GM19395 (cell line): ENCODE measurements around the gene HDGFL2.

Source experiments
- ATAC-seq: cut with Tn5 transposase; IDR thresholded peaks from one replicate; pipeline ENCODE4 v1.9.1; 2021; ENCODE audit warnings: mild to moderate bottlenecking, moderate library complexity; ENCODE audit not compliant: unreplicated experiment

Gene HDGFL2

DNA sequence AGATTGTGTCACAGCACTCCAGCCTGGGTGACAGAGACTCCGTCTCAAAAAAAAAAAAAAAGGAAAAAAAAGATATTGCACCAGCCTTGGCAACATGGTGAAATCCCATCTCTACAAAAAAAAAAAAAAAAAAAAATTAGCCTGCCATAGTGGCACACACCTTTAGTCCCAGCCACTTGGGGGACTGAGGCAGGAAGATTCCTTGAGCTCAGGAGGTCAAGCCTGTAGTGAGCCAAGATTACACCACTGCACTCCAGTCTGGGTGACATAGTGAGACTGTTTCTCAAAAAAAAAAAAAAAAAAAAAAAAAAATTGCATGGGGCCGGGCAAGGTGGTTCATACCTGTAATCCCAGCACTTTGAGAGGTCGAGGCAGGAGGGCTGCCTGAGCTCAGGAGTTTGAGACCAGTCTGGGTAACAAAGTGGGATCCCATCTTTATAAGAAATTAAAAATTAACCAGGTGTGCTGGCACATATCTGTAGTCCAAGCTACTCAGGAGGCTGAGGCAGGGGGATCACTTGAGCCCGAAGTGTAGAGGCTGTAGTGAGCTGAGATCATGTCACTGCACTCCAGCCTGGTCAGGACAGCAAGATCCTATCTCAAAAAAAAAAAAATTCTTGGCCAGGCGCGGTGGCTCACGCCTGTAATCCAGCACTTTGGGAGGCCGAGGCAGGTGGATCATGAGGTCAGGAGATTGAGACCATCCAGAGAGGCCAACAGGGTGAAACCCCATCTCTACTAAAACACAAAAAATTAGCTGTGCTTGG, 7.1 kb upstream of the HDGFL2 start:
- no peak for ATAC-seq

DNA sequence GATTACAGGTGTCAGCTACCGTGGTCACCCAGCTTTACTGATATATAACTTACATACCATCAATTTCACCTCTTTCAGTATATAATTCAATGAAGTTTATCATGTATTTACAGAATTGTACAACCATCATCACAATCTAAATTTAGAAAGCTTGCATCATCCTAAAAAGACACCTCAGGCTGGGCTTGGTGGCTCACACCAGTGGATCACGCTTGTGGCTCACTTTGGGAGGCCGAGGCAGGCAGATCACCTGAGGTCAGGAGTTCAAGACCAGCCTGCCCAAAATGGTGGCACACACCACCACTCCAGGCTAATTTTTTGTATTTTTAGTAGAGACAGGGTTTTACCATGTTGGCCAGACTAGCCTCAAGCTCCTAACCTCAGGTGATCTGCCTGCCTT, 4.3 kb upstream of the HDGFL2 start:
- no peak for ATAC-seq

DNA sequence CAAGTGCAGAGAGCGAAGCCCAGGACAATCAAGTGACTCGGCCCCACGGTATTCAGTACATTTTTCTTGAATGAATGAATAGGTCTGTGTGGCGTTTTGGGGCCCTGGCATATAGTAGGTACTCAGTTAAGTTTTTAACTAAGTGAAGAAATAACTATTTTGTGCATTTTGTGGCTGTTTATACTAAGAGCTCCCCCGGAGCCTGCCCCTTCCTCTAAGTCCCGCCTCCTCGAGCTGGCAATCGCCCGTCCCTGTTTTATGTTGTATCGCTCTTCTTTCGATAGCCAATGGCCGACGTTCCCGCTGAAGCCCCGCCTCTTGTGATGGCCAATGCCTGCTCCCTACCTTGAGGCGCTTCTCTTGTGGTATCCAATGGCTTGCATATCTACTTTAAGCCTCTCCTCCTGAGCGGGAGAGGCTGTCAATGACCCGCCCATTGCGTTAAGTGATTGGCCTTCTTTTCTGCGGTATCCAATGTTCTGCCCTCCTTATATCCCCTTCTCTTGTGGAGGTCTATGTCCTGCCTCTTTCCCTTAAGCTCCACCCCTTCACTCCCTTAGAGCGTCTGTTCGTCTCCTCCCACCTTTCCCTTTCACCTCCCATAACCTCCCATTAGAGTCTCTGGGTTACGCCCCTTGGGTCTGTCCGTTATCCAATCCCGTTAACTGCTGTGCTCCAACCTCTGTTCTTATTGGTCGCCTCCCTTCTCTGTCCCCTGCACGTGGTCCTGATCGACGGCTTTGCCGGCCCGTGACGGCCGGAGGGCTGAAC, 509 bp upstream of the HDGFL2 start:
- ATAC-seq: peak; percentile 87

DNA sequence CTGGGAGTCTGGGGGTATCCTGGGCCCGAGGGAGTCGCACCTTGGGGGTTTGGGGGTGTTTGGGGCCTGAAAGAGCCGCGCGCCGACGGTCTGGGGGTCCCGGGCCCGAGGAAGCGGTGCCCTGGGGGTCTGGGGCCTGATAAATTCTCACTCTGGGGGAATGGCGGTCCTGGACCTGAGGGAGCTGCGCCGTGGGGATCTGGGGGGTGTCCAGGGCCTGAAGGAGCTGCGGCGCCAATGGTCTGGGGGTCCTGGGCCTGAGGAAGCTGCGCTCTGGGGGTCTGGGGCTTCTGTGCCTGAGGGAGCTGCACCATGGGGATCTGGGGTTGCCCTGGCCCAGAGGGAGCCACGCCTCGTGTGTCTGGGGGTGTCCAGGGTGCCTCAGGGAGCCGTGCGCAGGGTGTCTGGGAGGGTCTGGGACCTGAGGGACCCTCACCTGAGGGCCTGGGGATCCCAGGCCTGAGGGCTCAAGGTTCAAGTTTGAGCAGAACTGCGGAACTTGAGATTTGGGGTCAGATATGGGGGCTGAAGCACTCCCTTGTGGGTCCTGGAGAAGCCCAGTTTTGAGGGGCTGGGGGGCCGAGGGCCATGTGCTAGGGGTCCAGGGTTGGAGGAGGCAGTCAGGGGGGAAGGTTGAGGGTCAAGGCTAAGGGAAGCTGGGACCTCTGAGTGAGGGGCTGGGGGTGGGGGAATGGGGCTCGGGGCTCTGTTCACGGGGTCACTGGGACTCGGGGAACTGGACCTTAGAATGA, 1.1 kb downstream of the HDGFL2 start:
- no peak for ATAC-seq

DNA sequence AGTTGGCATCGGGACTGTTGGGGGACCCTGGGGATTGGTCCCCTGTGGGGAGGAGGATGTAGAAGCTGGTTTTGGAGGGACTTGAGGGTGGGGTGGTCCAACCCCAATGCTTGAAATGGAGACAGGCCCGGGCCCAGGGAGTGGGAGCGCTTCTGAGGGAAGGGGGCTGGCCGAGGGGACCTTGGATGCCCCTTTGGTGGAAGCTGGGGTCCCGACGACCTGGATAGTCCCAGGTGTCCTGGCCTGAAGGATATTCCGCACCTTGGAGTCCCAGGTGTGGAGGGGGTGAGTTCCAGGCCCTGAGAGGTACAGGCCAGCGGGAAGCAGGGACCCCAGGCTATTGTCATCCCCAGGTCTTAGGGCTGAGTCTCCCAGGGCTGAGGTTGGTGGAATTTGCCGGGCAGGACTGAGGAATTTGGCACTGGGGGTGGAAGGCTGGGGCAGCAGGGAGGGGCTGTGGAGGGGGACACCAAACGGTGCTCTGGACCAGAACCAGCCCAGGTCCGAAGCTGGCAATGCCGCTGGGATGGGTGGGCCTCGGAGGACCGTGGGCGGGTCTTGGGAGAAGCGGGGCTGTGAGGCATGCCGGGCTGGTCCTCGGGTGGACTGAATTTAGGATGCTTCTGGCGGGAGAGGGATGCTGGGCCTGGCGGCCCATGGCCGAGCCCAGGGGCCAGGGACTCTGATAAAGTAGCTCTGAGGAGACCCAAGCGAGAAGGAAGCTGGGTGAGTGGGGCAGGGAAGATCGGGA, 1.8 kb downstream of the HDGFL2 start:
- ATAC-seq: no peak

DNA sequence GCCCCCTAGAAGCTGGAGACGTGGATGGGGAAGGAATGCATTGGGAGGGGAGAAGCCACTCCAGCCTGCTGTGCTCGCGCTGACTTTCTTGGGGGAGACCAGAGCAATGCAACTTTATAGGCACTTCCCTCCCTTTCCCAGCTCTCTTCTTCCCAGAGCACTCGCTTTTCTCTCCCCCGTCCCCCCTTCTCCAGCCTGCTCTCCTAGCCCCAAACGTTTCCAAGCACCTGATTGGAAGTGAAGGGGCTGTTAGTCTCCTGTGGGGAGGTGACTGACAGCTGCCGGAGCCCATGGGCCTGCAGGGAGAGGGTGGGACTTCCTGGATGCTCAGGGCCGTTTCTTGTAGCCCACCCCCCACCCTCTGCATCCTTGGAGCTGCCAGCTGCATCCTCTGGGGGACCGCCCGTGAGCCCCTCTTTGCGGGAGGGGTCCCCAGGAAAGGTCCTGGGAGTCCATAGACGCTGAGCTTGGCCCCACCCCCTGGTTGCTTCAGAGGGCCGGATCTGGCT, 2.5 kb downstream of the HDGFL2 start:
- ATAC-seq: no peak

DNA sequence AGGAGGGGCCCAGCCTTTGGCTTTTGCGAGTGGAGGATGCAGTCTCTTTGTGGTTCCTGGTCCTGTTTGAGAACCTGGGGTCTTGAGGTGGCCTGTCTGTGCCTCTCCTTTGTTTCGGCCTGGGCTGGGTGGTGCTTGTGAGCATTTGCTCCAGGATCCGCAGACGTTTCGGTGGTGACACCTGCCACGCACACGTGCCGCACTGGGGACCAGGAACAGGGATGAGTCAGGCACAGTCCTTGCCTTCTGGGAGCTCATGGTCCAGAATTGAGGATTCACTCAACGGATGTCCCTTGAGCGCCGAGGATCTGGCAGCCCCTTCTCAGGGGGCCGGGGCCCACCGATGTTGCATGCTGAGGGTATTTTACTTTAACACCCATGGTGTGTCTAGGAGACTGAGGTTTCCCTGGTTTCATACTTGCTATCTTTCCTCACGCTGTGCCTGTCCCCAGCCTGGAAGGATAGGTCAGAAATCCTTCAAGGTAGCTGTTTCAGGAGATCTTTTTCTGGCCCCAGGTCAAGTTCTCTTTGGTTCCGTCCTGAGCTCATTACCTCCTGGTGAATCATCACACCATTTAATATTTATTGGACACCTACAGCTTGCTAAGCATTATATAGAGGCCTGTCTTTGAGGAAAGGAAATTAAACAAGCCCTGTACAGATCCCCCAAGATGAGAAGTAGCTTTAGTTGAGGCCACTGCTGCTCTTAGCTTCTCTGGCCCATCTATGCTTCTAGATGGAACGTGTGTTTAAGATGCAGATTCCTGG, 5.1 kb downstream of the HDGFL2 start:
- ATAC-seq: no peak

DNA sequence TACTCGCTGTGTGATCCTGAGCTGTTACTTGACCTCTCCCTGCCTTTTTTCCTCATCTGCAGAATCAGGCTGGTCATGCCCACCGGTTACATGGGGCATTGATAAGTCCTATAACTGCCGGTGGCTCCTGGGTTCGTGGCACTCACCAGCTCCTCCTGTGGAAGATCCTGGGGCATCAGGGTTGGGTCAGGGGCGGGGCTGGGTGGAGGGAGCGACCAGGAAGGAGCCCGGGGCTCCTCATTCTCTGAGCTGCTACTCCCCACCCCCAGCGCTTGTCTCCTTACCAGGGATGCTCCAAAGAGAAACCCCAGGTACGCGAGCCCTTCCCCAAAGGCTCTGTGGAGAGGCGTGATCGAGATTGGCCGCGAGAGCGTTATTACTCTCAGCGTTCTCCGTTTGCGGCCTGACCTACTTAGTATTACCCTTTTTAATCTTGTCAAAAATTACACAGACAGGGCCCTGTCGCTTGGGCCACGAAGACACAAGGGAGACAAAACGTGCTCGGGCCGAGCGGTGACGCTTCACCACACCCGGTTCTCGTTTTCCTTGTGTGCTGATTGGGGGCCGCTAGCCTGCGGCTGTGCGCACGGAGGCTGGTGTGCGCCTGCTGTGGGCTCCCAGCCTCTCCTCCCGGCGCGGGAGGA, 10.7 kb downstream of the HDGFL2 start:
- ATAC-seq: no peak

DNA sequence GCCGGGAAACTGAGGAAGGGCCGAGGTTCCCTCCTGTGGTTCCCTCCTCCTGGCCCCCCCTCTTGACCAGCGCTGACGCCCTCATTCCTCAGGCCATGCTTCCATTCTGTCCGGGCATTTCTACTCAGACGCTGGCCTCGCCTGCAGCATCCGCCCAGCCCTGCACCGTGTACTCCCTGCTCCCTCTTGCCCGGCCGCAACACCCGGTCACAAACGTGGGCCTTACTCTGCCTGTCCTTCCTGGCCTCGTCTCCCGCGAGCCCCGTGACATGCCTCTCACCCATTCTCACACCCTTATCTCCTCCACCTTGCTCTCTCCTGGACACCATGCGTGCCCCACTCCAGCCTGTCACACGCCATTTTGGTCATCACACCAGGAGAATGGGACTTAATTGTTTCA, 11.3 kb downstream of the HDGFL2 start:
- no peak for ATAC-seq

DNA sequence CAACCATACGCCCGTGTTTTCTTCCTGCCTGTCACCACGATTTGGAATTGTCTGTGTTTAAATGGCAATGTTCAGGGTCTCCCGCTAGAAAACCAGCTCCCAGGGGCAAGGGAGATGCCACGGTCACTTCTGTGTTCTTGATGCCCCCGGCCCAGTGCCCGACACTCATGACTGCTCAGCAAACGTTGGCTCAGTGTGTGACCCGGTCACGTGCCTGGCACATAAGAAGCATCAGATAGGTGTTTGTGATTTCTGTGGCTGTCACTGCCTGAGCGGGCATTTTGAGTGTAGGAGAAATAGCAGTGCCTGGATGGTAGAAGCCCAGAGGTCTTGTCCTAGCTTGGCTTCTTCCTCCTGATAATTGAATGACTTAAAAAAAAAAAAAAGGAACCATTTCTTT, 15.5 kb downstream of the HDGFL2 start:
- ATAC-seq: no peak

DNA sequence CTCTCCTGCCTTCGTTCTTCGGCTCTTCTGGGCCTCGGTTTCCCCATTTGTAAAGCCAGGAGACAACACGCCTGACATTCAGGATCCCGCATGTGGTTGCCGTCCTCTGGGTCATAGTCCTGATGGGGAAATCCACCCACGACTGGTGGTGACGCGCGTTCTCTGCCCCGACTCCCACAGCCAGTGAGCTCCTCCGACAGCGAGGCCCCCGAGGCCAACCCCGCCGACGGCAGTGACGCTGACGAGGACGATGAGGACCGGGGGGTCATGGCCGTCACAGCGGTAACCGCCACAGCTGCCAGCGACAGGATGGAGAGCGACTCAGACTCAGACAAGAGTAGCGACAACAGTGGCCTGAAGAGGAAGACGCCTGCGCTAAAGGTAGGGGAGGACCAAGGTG, 16.4 kb downstream of the HDGFL2 start:
- ATAC-seq: no peak

DNA sequence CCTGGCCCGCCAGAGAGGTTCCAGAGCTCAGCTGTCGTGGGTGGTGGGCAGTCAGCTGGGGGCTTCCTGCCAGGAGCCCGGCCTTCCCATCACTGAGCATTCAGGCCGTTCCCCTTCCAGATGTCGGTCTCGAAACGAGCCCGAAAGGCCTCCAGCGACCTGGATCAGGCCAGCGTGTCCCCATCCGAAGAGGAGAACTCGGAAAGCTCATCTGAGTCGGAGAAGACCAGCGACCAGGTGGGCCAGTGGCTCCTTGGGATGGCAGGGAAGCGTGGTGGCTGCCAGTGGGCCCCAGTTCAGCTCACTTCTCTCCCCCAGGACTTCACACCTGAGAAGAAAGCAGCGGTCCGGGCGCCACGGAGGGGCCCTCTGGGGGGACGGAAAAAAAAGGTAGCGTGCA, 19.3 kb downstream of the HDGFL2 start:
- no peak for ATAC-seq

DNA sequence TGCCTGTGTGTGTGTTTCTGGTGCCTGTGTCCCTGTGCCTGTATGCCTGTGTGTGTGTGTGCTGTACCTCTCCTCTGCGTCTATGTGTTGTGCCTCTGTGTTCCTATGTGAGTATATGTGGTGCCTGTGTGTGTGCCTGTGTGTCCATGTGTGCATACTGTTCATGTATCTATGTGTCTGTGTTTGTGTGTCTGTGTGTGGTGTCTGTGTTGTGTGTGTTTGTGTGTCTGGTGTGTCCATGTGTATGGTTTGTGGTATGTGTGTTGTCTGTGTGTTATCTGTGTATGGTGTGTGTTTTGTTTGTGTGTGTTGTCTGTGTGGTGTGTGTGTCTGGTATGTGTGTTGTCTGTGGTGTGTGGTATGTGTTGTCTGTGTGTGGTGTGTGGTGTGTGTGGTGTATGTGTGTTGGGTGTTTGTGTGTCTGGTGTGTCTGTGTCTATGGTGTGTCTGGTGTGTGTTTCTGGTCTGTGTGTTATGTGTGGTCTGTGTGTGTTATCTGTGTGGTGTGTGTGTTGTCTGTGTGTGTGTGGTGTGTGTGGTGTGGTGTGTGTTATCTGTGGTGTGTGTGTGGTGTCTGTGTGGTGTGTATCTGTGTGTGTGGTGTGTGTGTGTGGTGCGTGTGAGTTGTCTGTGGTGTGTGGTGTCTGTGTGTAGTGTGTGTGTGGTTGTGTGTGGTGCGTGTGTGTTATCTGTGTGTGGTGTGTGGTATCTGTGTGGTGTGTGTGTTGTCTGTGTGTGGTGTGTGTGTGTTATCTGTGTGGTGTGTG, 20.4 kb downstream of the HDGFL2 start:
- no peak for ATAC-seq

DNA sequence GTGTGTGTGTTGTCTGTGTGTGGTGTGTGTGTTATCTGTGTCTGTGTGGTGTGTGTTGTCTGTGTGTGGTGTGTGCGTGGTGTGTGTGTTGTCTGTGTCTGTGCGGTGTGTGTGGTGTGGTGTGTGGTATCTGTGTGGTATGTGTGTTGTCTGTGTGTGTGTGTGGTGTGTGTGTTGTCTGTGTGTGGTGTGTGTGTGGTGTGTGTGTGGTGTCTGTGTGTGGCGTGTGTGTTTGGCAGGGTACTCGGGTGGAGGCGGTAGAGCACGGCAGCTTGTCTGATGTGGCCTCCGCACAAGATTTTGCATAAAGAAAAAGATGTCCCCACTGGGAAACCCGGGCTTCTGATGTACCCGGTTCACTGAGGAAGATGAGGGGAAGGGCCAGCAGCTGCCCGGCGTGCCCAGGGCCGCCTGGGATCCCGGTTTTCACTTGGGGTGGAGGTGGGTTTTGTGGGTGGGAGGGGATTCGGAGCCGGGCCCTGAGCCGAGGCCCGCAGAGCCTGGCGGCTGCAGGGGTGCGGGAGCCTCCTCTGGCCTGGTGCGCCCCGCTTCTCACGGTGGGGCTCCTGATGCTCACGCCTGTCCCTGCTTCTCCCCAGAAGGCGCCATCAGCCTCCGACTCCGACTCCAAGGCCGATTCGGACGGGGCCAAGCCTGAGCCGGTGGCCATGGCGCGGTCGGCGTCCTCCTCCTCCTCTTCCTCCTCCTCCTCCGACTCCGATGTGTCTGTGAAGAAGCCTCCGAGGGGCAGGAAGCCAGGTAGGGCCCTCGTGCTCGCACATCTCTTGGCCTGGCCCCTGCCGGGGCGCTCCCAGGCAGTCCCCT, 21.2 kb downstream of the HDGFL2 start:
- no peak for ATAC-seq

DNA sequence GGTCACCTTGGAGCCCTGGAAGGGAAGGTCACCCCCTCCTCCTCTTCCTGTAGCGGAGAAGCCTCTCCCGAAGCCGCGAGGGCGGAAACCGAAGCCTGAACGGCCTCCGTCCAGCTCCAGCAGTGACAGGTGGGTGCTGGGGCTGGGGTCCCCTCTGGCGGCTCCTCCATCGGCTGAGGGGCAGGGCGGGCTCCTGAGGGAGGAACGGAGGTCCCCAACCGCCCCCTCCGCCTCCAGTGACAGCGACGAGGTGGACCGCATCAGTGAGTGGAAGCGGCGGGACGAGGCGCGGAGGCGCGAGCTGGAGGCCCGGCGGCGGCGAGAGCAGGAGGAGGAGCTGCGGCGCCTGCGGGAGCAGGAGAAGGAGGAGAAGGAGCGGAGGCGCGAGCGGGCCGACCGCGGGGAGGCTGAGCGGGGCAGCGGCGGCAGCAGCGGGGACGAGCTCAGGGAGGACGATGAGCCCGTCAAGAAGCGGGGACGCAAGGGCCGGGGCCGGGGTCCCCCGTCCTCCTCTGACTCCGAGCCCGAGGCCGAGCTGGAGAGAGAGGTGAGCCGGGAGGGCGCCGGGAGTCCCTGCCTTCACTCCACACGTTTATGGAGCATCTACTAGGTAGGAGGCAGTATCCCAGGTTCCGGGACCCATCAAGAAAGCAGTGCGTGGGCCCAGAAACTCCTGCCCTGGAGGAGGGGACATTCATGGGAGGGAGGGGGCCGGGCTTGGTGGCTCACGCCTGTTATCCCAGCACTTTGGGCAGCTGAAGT, 22.0 kb downstream of the HDGFL2 start:
- no peak for ATAC-seq

DNA sequence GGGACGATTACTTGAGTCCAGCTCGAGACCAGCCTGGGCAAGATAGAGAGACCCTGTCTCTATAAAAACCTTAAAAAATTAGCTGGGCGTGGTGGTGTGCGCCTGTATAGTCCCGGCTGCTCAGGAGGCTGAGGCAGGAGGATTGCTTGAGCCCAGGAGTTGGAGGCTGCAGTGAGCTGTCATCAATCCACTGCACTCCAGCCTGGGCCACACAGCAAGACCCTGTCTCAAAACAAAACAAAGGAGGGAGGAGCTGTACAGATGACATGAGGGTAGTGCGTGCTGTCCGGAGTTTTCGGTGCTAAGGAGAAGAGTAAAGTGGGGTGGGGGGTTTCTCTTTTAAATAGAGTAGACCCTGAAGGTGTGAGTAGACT, 22.6 kb downstream of the HDGFL2 start:
- ATAC-seq: no peak

DNA sequence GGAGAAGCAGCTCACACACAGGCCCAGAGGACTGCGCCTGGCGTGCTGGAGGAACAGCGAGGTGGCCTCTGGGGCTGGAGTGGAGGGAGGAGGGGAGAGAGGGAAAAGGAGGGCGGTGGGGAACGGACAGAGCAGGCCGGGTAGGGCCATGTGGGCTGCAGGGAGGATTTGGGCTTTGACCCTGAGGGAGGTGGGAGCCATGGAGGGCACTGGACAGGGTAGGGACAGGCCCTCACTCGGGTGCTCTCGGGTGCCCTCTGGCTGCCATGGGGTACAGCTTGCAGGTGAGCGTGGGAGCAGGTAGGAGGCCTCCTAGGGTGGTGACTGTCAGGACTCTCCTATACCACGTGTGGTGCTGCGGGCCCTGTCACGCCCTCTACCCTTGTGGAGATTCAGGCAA, 23.4 kb downstream of the HDGFL2 start:
- ATAC-seq: no peak
